ENCODE data around the gene DDN.
A peak's percentile ranks its signal among the peaks of the same experiment; 100 is the strongest.

Gene DDN

DNA sequence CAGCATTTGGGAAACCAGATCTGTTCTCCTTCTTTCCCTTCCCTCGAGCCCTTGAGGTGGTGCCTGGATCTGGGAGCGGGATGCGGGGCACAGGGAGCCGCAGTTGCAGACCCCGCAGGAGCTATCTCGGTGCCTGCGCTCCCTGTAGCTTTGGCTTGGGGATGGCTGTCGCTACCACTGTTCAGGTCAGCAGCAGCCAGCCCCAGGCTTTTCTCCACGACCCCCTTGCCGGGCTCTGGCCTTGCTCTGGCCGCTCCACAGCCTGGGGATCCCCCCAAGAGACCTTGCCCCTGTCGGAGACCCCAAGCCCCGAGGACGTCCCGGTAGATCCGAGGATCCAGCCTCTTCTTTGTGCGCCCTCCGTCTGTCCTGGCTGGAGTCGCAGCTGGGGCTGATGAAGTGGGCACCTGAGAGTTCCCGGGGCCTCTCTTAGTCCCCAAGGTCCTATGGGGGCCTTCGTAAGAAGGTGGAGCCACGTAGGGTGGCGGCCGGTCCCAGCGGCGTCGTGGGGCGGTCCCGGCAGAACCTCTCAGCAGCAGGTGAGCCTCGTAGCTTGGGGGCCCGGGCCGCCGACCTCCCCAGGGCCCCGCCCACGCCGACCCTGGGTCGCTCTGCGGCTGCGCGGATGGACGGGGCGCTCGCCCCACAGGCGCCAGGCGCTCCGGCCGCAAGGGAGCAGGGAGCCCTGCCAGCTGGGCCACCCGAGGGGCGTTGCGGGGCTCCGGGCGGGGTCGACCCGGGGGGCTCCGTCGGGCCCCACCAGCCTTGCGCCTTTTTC, 1.3 kb downstream of the DDN start:
- Histone ChIP-seq H3K4me3 (peak overlapping the region; percentile 72), H3K27ac (no peak overlapping the region)
- TF ChIP-seq, protein P1, sequence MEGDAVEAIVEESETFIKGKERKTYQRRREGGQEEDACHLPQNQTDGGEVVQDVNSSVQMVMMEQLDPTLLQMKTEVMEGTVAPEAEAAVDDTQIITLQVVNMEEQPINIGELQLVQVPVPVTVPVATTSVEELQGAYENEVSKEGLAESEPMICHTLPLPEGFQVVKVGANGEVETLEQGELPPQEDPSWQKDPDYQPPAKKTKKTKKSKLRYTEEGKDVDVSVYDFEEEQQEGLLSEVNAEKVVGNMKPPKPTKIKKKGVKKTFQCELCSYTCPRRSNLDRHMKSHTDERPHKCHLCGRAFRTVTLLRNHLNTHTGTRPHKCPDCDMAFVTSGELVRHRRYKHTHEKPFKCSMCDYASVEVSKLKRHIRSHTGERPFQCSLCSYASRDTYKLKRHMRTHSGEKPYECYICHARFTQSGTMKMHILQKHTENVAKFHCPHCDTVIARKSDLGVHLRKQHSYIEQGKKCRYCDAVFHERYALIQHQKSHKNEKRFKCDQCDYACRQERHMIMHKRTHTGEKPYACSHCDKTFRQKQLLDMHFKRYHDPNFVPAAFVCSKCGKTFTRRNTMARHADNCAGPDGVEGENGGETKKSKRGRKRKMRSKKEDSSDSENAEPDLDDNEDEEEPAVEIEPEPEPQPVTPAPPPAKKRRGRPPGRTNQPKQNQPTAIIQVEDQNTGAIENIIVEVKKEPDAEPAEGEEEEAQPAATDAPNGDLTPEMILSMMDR (IDR thresholded peaks at IDR 0.05), result no peak
- DNase-seq (ENCODE audit: low spot score), result no peak

DNA sequence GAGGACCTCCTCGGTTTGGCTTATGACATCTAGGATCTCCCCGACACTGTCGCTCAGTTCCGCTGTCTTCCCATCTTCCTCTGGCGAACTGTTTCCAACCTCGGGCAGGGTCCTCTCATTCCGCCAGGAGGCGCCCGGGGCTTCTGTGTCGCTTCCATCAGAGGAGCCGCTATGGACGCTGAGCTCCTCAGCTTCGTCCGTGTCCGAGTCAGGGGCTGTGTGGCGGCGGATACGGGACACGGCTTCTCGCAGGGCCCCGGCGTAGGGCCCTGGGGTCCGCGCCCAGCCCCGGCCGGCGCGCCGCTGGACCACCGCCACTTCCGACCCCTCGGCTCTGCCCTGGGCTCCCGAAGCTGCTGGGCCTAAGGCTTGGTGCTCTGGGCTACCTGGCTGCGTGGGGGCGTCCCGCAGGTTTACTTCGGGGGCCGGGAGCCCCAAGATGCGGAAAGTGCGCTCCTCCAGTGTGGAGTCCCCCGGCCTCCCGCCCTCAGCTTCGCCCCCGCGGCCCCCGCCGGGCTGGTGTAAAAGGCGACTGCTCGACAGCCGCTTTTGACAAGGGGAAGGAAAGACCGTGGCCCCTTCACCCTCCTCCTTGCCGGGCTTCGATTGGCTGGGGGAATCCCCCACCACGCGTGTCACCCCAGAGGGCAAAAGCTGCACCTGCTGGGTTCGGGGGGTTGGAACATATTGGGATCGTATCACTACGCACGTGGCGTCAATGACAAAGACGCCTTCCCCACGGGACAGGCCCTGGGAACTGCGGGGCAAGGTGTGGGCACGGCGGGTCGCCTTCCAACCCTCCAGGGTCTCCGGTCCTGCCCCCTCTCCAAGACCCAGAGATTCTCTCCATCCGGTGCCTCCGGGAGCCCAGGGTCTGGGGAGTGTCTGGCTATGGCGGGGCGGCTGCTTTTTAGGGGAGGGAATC, 2.1 kb downstream of the DDN start:
- TF ChIP-seq, protein P1 (IDR thresholded peaks at IDR 0.05), result peak; percentile 45
- H3K4me3 ChIP-seq, result peak overlapping the region; percentile 72
- H3K27ac ChIP-seq, result no peak overlapping the region
- no peak for DNase-seq (ENCODE audit: low spot score)

DNA sequence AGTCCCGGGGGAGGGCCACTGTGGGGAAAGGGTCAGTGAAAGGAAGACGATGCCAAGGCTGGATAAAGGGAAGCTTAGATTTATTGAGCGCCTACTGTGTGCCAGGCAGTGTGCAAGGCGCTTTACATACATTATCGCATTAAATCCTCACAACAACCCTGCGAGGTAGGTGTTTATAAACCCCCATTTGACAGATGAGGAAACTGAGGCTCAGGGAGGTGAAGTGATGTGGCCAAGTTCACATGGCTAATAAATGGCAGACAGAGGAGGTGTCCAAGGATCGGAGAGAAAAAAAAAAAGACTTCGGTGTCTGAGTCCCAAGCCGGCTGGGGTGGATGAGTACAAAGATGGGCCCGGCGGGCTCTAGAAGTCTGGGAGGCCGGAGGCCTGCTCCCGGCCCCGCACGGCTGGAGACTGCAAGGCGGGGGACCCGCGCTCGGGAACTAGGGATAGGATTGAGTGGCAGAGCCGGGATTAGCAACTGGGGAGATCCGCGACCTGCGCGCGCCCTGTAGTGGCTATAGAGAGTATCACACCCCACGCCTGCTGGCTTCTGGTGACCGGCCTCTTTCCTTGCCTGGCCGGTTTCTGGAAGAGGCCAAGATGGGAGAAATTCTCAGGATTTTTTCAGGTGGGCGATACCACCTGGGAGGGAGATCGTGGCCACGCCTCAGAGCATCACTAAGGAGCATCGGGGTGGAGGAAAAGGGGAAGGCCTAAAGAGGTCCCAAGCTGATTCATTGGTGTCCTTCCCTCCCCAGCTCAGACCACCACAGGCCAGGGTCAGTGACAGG, 3.9 kb downstream of the DDN start:
- no peak for DNase-seq (ENCODE audit: low spot score)
- TF ChIP-seq, protein P1 (IDR thresholded peaks at IDR 0.05), result peak; percentile 83
- Histone ChIP-seq H3K4me3 (peak overlapping the region; percentile 47), H3K27ac (no peak overlapping the region)

DNA sequence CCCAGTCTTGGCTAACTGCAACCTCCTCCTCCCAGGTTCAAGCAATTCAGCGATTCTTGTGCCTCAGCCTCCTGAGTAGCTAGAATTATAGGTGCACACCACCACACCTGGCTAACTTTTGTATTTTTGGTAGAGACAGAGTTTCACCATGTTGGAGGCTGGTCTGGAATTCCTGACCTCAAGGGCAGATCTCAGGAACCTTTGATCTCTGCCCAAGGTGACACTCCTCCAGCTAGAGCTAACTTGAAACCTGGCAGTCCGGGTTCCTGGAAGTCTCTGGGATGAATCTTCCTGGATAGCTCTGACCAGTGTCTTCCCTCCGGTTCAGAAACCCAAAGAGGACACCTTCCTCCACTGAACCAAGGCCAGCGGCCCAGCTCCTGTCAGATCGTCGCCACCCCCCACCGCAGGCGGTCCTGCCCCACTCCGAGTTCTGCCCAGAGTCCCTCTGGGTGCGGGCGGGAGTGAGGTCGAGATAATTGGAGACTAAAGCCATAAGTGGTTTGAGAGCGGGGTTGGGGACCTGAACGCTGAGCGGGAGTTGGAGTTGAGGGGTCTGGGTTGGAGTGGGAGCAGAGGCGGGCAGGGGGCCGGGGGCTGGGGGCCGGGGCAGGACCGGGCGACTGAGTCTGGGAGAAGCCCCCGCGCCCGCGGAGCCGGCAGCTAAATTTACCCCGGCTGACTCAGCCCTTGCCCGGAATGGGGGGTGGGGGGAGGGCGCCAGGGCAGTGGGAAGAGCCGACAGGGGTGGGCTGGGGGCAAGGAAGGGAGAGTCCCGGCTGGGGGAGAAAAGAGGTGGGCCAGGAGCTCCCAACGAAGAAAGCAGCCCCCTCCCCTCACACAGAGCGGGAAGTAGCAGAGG, 4.7 kb downstream of the DDN start:
- Histone ChIP-seq H3K4me3 (peak overlapping the region; percentile 47), H3K27ac (no peak overlapping the region)
- TF ChIP-seq, protein P1 (IDR thresholded peaks at IDR 0.05), result no peak
- DNase-seq (ENCODE audit: low spot score), result no peak

DNA sequence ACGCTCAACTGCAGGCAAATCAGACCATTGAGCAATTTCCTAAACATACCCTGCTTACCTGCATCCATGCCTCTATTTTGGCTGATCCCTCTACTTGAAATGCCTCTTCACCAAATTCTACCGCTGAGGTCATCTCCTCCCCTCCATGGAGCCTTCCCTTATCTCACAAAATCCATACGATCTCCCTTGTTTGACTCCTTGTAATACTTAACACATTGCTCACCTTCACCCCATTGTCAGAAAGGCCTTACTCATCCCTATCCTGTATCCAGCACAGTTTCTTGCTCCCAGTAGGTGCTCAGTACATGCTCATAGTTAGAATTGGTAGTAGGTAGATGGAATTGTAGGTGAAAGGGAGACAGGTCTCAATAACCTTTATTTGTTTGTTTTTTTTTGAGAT, 5.4 kb downstream of the DDN start:
- Histone ChIP-seq H3K4me3 (no peak overlapping the region), H3K27ac (no peak overlapping the region)
- no peak for DNase-seq (ENCODE audit: low spot score)
- TF ChIP-seq, protein P1 (IDR thresholded peaks at IDR 0.05), result no peak
